Hypothalamus (tissue), 51 donors: ENCODE measurements around the gene RASA3.
"Not testable (repeated sequence)": the region's sequence is repeated elsewhere in the genome, so short reads cannot be mapped to it uniquely, and the experiment has no call there.

Experiments
- DNase-seq, 51 donors: peaks; one replicate each; lab custom pipeline; 2025; lab: John Stamatoyannopoulos, UW

Gene RASA3

DNA sequence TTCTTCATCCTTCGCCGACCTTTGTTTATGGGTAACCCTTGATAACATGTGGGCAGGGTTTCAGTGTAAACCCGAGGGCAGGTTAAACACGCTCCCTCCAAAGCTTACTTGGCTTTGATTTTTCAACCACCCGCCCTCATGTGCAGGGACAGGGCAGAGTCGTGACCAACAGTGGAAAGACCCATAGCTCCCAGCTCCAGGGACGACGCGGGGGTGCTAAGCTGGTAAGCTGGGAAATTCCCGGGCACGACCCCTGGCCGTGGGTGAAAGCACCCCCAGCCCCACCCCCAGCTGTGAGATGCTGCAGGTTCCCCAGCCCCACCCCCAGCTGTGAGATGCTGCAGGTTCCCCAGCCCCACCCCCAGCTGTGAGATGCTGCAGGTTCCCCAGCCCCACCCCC, 17.8 kb downstream of the RASA3 start:
- not testable (repeated sequence) for DNase-seq

DNA sequence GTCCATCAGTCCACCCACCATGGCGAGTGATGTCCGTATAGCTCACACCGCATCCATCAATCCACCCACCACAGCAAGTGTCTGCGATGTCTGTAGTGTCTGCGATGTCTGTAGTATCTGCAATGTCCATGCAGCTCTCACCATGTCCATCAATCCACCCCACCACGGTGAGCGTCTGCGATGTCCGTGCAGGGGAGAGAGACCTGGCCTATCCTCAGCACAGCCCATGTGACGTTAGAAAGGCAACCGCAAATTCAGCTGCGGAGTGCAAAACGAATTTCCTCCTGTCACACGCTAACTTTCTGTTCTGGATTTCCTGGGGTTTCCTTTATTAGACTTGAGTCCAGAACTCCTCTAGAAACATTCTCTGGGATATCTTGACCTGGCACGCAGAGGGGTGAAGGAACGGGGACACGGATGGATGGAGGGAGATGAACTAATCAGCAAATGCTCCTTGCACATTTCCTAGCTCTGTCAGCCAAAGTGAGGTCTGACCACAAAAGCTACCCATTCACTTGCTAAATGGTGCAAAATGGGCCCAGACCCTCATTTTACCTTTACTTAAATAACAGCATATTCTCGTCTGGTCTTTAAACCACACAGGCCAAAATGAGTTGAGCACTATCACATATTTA, 18.3 kb downstream of the RASA3 start:
- DNase-seq, result no peak

DNA sequence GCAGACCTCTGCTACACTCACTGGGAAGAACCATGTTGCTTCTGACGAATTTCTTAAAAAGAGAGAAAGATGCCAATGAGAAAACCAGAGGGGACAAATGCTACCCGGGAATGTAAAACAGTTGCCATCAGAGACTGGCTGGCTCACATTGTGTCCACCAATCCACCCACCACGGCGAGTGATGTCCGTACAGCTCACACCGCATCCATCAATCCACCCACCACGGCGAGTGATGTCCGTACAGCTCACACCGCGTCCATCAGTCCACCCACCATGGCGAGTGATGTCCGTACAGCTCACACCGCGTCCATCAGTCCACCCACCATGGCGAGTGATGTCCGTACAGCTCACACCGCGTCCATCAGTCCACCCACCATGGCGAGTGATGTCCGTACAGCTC, 19.0 kb downstream of the RASA3 start:
- not testable (repeated sequence) for DNase-seq

DNA sequence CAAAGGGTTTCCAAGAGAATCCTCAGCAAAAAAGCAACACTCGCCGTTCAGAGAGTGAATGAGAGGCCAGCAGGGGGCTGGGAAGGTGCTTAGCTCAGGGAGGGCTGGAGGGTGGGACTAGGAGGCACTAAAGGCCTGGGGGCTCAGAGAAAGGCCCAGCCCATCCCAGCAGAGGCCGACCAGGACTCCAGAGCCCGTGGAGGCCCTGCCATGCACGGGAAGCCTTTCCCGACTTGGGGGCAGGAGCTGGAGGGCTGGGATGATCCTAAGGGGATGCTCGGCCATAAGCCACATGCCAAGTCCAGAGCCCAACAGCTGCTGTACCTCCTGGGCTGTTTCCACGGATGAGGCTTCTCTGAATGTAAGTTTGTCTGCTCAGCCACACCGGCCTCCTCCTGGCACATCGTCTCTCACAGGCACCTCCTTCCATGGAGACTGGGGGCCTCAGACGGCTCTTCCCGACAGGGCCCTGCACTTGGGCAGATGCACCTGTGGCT, 19.5 kb downstream of the RASA3 start:
- DNase-seq, result no peak

DNA sequence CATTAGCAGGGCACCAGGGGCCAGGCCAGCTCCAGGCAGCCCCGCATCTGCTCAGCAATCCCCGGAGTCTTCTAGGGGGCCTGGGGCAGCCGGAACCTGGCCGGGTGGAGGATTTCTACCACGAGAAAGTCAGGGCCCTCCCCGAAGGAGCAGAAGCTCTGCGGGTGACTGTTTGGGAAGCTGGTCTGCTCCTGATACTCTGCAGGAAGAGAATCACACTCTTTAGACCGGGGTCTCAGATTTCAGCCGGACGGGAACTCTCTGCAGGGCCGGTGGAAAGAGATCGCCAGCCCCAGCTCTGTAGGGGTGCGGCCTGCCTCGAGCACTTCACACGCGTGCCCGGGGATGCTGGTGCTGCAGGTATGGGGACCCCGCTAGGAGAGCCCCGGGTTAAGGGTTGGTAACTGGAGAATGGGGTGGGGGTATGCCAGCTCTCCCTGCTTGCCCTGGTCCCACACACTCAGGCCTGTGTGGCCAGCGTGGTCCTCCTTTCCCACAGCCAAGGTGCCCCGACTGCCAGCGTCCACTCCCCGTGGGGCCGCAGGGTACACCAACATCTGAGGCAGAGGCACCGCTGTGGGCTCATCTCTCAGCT, 20.1 kb downstream of the RASA3 start:
- no peak for DNase-seq

DNA sequence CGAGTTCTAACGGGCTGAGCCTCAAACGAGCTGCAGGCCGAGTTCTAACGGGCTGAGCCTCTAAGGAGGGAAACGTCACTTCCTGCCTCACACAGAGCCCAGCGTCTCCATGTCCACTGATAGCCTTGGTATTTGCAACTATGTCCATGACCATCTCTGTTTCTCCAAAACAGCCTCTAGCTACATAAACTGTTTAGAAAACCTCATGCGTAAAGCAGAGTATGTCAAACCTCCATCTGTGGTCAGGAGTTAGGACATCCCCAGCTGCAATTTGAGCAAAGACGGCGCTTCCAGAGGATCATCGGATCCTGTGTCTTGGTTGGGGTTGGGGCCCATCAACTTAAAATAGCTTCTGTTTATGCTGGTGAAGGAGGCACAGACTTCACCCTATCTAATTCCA, 20.8 kb downstream of the RASA3 start:
- DNase-seq, result no peak

DNA sequence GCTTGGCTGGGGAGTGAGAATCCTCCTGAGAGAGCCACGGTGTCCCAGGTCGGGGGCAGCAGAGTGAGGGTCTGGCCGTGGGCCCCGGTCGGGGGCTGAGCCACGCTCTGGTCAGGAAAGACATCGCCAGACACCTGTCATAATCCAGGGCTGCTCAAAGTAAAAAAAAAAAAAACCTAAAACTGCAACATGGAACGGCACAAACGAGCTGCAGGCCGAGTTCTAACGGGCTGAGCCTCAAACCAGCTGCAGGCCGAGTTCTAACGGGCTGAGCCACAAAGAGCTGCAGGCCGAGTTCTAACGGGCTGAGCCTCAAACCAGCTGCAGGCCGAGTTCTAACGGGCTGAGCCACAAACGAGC, 21.6 kb downstream of the RASA3 start:
- DNase-seq, result not testable (repeated sequence)

GRCh38 chr13:114110091-114110829, 22.2 kb downstream of the RASA3 start:
- no peak for DNase-seq

DNA sequence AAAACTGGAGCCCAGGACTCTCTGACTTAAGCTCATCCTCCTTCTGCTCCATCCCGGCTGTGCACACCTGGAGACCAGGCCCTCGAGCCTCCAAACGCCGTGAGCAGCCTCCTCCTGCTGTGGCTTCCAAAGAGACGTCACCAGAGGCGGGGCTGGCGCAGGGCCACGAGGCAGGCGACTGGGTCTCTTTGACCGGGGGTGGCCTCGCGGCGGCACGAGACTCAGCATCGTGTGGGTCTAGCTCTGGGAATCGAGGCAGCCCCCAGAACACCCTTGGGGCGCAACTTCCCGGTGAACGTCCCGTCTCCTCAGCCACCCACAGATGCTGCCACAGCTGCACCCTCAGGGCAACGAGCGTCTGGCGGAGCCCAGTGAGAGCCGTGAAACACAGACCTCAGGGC, 22.8 kb downstream of the RASA3 start:
- DNase-seq, result peak in 10 of 51 donors; percentile 25 to 69 (median 52)

DNA sequence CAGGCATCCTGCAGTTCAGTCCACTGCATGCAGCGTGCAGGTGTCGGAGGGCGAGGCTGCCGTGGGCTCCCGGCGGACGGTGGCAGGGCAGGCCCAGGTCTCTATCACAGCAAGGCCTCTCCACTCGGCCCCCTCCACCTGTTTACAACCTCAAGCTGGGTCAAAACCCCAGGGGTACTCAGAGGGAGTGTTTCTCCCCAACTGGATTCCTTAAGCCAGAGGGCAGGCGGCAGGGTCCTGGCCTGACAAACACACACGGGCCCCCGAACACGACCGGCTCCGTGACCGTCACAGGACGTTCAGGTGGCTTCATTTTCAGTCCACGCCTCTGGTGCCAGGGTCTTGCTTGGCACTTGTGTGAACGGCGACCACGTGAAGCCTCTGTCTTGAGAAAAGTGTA, 23.5 kb downstream of the RASA3 start:
- DNase-seq, result no peak

DNA sequence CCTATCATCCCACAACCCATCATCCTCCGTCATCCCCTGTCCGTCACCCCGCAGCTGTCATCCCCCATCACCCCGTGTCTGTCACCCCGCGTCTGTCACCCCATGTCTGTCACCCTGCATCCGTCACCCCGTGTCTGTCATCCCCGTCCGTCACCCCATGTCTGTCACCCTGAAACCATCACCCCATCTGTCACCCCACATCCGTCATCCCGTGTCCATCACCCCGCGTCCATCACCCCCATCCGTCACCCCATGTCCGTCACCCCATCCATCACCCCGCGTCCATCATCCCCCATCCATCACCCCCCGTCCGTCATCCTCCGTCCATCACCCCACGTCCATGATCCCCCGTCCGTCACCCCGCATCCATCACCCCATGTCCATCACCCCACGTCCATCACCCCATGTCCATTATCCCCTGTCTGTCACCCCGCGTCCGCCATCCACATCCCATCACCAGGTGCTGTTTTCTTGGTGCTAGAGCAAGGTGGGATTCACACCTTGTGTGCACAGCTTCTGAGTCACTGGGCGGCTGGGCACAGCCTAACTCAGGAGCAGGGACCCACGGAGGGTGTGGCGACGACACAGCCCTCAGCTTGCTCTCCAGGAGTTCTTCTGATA, 24.2 kb downstream of the RASA3 start:
- no peak for DNase-seq

DNA sequence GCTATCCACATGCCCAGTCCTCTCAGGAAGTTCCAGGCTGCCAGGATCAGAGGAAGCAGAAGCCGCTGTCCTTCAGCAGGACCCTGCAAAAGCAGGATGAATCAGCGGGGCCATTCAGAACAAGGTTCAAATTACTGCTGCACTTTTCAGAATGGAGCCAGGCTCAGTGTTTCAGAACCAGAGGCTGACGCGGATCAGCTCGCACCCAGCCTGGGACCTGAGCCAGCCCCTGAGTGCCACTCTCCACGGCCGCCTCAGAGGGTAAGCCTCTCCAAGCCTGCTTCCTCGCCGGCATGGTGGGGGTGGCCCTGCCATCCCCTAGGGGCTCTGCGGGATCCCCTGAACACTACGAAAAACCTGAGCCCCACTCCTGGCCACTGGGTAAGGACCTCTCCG, 24.7 kb downstream of the RASA3 start:
- peak in 19 of 51 donors; percentile 19 to 64 (median 46) for DNase-seq

GRCh38 chr13:114106991-114107685, 25.3 kb downstream of the RASA3 start:
- no peak for DNase-seq

GRCh38 chr13:114106526-114106925, 25.9 kb downstream of the RASA3 start:
- no peak for DNase-seq

- no peak for DNase-seq
Measured at GRCh38 chr13:114105521-114106225, 26.8 kb downstream of the RASA3 start.

DNA sequence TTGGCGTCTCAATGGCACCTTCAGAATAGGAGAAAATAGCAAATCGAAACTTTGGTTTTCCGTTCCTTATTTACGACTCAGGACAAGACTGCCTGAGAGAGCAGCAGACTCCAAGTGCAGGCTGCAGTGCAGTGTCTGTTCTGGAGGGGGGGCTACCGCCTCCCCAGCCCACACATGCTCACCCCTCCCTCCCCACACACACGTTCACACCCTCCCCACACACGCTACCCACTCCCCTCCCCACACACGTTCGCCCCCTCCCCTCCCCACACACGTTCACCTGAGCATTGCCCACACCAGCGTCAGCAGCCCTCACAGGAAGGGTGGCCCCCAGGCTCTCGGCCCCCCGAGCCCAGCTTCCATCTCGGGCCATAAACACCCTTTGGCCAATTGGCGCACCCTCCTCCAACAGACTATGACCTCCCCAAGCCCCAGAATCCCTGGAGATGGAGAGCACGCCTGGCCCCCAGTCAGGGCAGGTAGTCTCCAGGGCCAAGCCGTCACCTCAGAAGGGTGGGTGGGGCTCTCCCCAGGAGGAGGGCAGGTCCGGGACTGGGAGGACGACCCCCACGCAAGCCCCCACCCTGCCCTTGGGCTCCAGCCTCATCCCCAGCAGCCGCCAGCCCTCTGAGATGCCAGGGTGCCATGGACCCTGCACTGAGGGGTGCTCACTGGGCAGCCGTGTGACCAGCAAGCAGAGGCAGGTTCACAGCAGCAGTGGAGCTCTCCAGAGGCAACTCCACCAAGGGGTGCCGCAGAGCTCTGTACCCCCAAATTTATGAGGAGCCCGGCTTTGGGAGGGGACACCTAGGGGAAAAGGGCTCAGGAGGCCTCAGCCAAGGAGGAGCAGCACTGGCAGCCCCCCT, 27.5 kb downstream of the RASA3 start:
- no peak for DNase-seq

- DNase-seq, result no peak
Measured at GRCh38 chr13:114103801-114104654, 28.4 kb downstream of the RASA3 start.

GRCh38 chr13:114103289-114103621, 29.2 kb downstream of the RASA3 start:
- DNase-seq, result not testable (repeated sequence)
